Measurements from ENCODE around the gene ATP1A4.

DNA sequence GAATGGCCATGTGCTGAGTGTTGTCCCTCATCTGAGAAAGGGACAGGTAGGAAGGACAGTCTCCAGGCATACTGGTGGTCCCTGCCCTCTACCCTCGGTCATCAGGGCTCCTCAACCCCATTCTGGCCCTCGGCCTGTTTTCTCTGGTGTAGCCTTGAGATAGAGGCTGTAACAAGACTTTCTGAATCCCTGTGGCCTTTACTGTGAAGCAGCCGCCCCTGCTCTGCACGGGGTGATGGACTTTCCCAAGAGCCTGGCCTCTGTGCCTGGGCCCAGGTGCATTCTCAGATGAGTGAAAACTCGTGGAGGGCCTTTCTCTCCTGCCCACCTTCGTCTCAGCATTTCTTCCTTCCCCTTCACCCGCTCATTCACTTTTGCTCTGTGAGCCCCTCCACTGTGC lies 36.0 kb downstream of the ATP1A4 start:
- TF ChIP-seq, protein P1, sequence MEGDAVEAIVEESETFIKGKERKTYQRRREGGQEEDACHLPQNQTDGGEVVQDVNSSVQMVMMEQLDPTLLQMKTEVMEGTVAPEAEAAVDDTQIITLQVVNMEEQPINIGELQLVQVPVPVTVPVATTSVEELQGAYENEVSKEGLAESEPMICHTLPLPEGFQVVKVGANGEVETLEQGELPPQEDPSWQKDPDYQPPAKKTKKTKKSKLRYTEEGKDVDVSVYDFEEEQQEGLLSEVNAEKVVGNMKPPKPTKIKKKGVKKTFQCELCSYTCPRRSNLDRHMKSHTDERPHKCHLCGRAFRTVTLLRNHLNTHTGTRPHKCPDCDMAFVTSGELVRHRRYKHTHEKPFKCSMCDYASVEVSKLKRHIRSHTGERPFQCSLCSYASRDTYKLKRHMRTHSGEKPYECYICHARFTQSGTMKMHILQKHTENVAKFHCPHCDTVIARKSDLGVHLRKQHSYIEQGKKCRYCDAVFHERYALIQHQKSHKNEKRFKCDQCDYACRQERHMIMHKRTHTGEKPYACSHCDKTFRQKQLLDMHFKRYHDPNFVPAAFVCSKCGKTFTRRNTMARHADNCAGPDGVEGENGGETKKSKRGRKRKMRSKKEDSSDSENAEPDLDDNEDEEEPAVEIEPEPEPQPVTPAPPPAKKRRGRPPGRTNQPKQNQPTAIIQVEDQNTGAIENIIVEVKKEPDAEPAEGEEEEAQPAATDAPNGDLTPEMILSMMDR (conservative IDR thresholded peaks at IDR 0.05; ENCODE audit: low read length), result no peak
- no peak for TF ChIP-seq EZH2phosphoT487 (IDR thresholded peaks at IDR 0.05; ENCODE audit: borderline replicate concordance, low read depth, low read length)

Measured in OCI-LY7 (cell line).